ENCODE measurements around the gene RPA3. TPM values are rescaled to one million over a fixed set of nuclear protein-coding genes. Genes with fewer than 3 reads are reported as not detected.

RPA3 gene
- total RNA-seq: 18.3 TPM

DNA sequence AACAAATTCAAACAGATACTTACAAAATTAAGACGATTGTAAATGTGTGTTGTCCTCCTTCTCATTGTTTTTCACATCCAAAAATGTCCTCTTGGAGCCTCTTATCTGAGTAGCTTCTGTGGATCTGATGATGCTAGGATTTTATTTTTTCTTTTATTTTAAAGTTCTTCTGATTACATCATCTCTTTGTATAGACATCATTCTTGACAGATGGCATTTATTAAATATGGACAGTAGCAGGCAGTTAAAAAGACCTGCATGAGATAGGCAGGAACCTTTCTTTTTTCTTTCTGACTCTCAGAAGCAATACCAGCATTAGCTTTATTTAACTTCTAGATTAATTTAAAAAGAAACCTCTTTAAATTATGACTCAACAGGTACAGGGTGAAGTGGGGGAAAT is at the start of gene RPA3:
RPA3 (minus strand) TSS at position 116 of the 400 bp plus-strand sequence. CDS start 78,189 bp downstream, outside the sequence.
- DNase-seq (ENCODE audit: low spot score): no peak

DNA sequence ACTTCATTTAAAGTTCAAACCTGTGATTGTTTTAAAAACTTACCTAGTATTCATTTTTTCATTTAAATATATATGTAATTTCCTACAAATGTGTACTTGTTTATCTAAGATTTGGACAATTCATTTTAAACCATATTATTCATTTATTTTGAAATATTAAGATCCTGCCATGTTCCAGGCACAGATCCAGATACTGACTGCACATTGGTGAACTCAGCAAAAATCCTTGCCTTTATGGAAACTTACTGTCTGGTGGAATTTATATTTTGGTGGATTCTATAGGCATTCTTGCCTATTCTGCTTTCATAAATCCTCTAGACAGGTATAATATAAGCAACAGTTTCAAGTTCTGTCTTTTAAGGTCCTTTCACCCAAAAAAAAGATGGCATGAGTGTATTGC is 48.3 kb upstream of the RPA3 start:
- no peak for DNase-seq (ENCODE audit: low spot score)

DNA sequence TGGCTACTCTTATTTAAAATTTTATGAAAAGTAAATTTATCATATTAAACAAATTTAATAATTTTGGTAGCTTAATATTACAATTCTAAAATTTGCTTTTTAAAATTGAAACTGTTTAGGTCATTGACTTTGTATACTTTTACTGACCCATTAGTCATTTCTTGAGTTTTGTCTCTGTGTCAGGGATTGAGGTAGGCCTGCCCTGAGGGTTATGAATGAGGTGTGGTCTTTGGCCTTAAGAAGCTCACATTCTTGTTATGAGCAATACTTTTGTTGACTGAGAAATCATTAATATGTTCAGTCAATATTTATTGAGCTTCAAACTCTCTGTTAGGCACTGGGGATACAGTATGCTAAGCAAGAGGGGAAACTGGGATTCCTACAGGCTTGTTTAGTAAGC is 47.0 kb upstream of the RPA3 start:
- DNase-seq (ENCODE audit: low spot score): no peak

DNA sequence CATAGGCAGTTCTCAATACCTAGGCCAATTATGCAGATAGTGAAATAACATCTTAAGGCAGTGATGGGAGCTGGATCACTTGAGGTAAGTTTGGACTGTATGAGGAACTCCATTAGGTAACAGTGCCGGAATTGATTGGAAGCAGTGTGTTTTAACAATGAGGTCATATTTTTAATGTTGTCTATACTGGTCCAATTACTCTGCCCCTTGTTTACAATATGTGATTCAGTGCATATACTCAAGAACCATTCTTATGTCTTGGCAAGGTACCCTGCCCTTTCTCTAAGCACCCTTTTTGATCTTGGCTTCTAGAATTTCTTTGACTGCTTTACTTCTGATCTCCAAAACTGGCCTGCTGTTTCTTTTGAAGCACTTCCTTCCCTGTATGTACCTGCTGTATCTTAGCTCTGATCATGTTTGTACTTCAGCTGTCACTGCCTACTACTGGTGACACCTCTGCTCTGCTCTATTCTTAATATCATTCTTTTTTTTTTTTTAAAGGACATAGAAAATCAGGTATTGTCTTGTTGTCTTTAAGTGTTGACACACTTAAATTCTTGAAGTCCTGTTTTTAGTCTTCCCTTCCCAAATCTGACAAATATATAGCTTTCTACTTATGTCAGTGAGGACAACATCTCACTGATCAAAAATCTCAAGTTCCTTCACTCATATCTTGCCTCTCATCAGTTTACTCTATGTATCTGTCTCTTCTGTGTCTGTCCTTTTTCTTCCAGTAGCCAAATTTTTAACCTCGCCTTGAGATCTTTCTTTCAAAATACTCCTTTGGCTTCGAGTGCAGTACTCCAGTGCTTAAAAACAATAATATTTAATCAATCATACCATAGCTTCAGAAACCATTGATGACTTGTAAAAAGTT is 46.4 kb upstream of the RPA3 start:
- DNase-seq (ENCODE audit: low spot score): no peak

DNA sequence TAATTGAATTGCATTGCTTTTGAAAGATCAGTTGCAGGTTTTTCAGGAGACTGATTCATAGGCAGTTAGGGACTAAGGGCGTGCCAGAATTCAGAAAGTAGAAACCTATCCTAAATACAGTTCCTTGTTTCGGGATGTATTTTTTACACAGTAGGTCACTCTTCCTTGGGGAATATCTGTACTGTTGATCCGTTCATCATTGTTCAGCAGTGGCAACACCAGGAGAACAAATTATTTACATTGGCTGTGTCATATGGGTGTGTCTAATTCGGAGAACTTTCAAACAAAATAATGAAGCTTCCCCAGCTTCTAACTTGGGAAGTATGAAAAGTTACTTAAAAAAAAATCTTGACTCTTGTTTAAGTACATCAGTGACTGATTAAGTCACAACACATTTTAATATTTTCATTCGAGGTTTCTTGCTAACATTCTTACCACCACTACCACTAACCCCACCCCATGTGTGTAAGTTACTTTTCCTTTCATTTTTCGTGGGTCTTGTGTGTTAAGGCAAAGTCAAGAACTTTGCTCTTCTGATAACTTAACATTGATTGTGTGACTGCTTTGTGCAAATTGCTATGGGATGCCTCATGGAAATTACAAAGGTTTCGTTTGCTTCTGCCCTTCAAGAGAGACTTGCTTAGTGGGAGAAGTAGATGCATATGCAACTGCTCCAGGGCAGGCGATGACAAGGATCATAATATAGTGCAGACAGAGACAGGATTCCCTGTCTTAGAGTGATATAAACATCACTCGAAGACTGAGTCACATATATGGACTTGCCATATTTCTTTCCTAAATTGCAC is 43.8 kb upstream of the RPA3 start:
- DNase-seq (ENCODE audit: low spot score): no peak

DNA sequence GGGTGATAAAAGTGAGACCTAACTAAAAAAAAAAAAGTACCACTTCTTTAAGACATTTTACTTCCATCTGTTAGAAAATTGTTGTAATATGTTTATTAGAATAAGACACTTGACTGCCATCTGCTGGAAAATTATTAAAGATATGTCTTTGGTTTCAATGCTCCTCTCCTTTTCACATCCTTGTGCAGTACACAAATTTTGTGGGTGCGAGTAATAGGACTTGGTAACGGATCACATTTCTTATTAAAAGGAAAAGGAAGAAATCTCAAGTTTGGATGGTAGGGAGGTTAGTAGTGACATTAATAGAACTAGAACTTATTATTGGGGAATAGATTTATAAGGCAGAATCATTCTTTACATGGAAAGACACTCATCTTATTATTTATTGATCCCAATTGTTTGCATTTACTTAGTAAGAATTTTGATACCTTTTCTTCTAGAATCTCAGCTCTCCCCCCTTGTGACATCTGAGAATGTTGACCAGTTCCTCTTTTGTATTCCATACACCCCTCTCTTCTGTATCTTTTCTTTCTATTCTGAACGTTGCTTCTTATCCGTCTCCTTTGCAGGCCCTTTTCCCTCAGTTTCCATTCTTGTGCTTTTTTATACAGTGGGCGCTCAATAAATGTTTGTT is 43.0 kb upstream of the RPA3 start:
- DNase-seq (ENCODE audit: low spot score): no peak

DNA sequence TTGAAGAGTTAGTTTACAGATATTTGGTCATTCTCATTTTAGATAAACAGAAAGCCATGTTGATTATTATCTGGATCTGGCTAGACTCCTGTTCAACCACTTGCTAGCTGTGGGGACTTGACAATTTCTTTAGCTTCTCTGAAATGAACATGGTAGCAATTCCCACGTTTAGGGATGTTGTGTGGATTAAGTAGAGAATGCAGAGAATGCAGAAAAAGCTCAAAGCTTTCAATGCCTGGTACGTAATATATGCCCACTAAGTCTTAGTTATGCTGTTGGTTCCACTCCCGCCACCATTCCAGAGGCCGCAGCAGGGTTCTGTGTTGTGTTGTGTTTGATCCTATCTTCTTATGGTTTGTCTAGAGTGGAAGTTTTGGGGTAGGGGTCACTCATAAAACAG is 39.2 kb upstream of the RPA3 start:
- DNase-seq (ENCODE audit: low spot score): no peak

DNA sequence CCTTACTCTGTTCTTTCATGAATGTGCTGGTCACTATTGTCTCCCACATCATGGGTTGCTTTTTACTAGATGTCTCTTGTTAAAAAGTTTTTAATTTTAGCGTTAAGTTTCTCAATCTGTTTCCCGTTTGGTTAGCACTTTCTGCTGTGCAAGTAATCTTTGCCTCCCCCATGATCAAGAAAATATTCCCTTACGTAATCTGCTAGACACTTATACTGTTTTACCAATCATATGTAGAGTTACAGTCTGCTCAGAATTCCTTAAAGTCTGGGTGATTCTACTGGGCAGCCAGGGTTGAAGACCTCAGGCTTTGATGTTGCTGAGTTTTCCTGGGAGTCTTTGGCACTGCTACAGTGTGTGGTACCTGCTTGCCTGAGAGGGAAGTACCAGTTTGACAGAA is 38.2 kb upstream of the RPA3 start:
- no peak for DNase-seq (ENCODE audit: low spot score)

DNA sequence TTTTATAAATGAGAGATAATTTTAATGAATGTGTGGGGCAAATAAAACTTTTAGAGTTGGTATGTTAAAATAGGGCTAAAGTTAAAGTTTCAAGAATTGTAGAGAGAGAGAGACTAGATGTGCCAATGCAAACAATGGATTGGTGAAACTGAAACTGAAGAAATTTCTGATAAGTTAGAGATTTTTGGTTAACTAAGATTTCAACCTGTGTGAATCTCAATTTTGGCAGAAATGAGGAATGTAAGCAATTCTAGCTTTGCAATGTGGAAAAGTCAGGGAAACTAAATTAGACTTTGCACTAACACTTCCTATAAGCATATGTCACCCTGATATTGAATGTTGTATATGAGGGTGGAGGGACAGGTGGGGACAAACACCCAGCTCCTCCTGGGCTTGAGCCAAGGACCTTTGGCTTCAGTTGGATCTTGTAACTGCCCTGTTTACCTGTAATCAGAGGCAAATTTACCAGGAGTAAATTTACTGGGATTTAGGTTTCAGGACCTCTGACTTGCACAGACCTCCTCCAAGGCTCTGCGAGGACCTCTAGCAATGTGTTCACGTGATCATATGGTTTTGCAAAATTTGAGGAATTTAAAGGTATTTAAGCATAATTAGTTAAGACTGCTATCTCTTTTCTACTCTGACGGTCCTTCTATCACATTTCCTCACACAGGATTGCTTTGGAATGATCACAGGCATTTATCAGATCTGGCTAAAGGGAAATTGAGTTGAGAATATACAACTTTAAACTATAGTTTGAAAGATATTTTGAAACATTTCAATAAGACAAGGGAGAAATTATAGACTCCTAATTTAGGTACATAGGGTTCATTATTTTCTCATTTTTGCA is 33.1 kb upstream of the RPA3 start:
- DNase-seq (ENCODE audit: low spot score): no peak

DNA sequence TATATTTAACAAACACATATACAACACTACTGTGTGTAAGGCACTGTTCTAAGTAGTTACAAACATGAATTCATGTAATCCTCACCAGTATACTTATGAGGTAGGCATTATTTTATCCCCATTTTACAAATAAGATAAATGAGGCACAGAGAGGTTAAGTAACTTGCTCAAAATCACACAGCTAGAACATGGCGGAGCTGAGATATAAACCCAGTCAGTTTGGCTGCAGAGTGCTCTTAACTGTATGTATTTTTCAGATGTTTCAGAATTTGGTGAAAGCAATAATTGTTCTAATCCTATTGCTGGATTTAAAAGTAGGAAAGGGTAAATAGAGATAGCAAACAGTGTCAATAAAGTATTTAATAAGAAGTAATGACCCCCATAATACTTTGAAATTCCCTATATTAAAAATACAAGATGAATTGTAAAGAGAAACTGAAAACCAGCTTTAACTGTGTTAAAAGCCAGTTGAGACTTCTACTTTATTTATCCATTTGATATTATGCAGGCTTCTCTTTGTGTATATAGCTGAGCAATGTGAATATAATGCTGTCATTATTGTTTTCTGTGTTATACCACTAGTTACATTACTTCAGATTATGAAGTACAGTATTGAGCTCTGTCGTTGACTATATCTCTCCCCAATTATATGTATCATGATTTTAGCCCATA is 32.3 kb upstream of the RPA3 start:
- no peak for DNase-seq (ENCODE audit: low spot score)

DNA sequence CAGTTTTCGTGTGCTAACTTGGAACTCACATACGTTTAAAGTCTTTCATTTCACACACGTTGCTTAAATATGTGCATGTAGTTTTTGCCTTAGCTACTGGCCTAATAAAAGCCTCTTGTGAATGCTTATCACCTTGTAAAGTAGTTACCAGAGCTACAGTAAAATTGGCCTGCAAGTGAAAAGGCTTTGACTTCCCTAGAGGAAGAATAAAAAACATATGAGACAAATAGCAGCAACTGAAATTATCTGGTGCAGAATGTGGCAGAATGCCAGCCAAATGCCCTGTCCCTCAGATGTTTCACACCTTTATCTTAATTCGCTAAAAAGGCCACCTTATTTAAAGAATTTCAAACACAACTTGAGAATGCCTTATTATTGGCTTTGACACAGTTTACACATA is 28.1 kb upstream of the RPA3 start:
- DNase-seq (ENCODE audit: low spot score): no peak

DNA sequence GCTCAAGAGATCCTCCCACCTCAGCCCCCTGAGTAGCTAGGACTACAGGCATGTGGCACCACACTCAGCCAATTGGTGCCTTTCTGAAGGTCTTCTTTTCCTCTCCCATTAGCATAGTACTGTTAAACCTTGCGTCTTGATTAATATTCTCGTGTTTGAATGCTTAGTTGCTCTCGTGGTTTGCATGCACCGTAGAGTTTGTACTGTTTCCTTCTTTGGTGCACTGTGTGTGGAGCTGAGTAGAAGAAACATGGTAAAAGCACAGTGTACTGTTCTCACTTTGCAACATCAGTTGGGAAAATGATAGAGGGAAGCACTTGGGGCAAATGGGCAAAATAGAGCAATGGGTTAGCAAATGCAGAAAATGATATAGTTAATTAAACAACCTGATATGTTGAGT is 27.6 kb upstream of the RPA3 start:
- no peak for DNase-seq (ENCODE audit: low spot score)

DNA sequence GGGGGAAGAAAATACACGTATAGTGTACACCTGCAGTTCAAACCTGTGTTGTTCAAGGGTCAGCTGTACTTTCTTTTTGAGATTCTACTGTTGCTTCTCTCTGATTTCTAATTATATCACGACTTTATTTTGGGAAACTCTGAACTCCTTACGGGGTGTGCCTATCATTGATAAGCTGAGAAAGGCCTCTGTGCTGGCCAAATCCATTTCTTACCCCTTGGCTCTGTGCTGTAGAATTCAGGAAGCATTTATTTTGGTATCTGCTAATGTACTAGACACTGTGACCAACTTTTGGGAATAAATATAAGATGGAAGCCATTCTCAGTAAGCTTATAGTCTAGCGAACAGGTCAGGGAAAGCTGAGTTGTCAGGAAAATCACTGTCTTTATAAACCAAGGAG is 26.9 kb upstream of the RPA3 start:
- no peak for DNase-seq (ENCODE audit: low spot score)

DNA sequence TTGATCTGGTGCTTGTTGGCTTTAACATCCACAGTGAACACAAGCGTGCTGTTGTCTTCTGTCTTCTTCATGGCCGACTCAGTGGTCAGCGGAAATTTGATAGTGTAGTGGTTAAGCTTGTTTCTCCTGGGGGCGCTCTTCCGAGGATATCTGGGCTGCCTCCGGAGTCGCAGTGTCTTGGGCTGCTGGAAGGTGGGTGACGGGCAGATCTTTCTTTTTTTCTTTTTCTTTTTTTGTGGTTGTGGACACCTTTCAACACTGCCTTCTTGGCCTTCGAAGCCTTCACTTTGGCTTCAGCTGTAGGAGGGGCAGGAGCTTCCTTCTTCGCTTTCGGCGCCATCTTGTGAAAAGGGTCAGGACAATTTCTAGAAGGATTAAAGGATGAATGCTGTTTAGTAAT is 23.8 kb upstream of the RPA3 start:
- DNase-seq (ENCODE audit: low spot score): no peak

DNA sequence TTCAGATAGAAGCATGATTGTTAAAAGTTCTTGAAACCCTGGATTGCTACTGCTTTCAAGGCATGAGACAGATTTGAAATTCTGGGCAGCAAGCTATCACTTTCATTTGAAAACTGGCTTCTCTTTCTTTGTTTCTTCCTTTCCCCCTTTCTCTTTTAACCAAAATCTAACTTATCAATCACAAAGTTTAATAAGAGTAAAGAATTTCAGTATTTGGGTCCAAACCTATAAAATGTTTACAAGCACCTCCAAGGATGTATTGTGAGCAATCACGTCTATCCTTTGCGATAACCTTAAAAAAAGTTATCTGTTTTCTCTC is 21.6 kb upstream of the RPA3 start:
- DNase-seq (ENCODE audit: low spot score): no peak

DNA sequence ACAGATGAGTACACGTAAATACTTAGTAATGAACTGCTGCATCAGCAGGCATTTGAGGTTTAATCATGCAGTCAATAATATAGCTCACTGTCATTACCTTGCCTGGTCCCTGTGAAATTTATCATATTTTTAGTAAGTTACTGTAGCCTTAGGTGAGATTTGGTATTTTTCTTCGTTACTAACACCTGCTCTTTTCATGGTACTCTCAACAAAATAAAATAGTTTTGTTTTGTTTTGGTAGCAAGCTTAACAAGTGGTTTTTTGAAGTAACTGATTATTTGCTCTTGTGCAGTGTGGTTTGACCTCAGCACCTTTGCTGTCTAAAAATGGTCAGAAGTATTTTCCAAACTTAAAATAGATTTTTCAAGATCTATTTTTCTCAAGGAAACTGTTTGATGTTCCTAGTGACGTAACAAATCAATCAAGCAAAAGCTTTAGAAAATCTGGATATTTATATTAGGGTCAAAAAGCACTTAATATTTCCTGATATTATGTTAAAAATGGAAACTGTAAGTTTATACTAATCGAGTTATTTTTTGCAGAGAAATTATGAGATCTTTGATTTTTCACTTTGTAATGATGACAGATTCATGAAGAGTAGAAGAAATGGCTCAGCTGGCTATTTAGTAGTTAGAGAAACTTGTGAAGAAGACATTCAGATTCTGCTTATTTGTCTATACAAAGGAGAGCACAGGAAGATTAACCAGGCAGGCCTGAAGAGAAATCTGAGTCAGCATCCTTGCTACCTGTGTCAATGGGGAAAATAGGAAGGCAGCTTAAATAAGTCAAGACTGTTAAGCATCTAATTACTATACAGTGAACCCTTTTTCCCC is 21.0 kb upstream of the RPA3 start:
- DNase-seq (ENCODE audit: low spot score): no peak

DNA sequence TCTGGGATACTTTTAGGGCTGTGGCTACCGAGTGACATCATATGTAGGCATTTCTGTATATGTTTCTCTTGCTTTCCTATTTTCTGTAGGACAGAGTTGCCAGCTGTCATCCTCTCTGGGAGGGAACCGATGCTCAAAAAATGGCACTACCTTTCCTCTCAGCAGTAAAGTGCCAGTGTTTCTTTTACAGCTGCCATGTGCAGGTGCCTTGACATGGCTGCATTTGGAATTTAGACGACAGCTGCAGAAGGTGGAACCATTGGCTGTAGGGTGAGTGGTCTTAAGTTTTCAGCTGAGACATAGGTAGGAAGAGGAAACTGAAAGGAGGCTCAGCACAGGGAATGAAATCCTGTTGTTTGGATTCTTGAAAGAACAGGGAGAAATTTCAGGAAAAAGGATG is 20.2 kb upstream of the RPA3 start:
- DNase-seq (ENCODE audit: low spot score): no peak

DNA sequence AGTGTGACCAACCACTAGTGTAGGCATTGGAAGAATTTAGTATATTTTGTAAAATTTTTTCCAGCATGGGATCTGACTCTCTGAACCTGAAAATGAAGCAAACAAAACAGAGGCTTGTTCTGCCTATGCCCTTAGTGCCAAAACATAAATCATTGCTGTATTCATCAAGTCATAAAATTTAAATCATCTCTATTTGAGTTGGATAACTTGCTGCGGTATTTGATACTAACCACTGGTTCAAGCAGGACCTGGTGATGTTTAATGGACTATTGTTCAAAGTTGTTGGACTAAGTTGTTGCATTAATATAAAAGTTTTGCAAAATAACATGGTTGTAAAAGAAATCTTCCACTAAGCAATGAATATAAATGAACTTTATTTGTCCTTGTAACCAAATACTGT is 19.8 kb upstream of the RPA3 start:
- no peak for DNase-seq (ENCODE audit: low spot score)

DNA sequence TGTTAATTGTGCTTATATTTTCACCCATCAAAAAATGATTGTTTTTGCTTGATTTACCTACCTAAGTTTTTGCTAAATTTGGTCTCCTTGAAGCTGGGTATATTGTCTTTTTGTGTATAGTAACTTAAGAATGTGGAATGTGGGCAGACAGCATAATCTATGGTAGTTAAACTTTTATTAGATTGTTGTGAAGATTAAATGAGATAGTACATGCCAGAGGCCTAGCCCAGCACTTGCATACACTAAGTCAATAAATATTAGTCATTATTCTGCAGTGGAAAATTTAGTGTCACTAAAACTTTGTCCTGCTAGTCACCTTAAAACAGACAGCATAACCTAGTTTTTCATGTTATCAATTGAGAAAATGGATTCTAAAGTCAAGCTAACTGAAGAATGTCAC is 19.3 kb upstream of the RPA3 start:
- DNase-seq (ENCODE audit: low spot score): no peak

DNA sequence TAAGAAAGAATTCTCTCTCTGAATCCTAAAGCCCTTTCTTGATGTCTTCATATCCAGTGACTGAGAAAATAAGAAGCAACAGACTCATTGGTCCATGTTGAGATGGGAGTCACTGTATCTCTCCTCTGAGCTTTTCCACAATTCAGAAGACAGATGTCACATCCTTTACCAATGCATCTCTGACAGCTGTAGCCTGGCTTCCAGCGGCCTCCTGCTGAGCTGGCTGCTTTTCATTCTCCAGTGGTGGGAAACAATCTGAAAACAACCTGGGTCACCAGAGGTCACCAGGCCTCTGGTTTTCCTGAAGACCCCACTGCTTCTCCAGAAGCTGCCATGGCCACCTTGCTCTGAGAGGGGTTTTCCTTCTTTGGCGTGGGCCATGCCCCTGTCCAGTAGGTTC is 18.3 kb upstream of the RPA3 start:
- DNase-seq (ENCODE audit: low spot score): no peak

Measured in mucosa of gallbladder (tissue), 1 donor.